Measurements from ENCODE around the gene CABCOCO1. TPM values are rescaled to one million over a fixed set of nuclear protein-coding genes. Genes with fewer than 3 reads are reported as not detected.

CABCOCO1 gene
- total and polyA plus RNA-seq, 9 of the 15 experiments (the other 6 are each of a cell fraction or from before 2014, with no cell fraction given), result 0.04 TPM; not detected in 8

DNA sequence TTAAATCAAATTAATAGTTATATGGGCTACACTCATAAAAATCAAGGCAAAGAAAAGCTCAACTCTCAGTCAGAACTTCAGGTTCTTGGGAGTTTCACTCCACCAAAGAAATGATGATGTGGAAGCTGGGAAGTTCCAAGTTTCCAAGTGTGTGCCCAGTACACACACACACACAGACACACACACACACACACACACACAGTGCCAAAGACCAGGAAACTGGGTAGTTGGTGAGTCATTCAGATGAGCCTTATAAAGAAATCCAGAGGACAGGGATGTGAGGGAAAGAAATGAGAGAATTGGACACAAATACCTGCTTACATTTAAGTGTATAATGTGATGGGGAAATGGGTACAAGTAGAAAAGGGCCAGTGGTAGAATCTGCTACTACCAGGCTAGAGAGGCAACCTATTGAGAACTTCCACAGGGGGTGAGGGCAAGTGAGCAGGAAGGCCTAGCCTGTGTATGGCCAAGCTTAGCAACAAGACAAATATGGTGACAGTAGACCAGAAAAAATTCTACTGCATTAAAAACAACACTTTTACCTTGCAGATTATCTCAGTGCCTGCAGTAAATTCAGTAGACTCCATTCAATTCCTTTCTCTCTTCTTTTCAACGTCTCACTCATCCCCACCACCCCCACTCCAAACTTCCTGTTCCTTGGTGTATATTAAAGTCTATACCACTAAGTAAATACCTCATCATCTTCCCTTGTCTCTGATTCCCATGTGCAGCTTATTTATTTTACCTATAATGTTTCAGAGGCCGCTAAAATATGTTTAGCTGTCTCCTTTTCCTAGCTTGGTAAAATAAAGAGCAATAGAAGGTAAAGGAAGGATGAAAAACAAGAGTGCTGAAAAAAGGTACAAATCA lies 95.0 kb downstream of the CABCOCO1 start (continued):
- TF ChIP-seq PHTF2 (CRISPR knock-in tag; IDR thresholded peaks at IDR 0.05) (no peak), FOXO4 (CRISPR knock-in tag; IDR thresholded peaks at IDR 0.05) (no peak), HNRNPK (IDR thresholded peaks at IDR 0.05; ENCODE audit: low read depth, low read length, poor library complexity, severe bottlenecking) (no peak), FOXP1 (CRISPR knock-in tag; IDR thresholded peaks at IDR 0.05) (no peak), RHOXF2B (CRISPR knock-in tag; conservative IDR thresholded peaks at IDR 0.05) (no peak), ZNF146 (CRISPR knock-in tag; IDR thresholded peaks at IDR 0.05; ENCODE audit: unreplicated experiment) (no peak), ZNF592 (IDR thresholded peaks at IDR 0.05) (peak; percentile 80), NFE2 (IDR thresholded peaks at IDR 0.05; ENCODE audit: low read depth) (0 out of 2 replicates have a peak, but pooled peaks have one; percentile 5), ZNF584 (CRISPR knock-in tag; IDR thresholded peaks at IDR 0.05; ENCODE audit: low read depth) (0 out of 2 replicates have a peak, but pooled peaks have one; percentile 23), PHB (CRISPR knock-in tag; IDR thresholded peaks at IDR 0.05) (no peak), SIX5 (IDR thresholded peaks at IDR 0.05; ENCODE audit: borderline replicate concordance in 1 of 2, insufficient read depth in 1 of 2, low read depth in 1 of 2, low read length in 2 of 2) (no peak), HIVEP1 (CRISPR knock-in tag; IDR thresholded peaks at IDR 0.05) (no peak), CEBPB (tag; IDR thresholded peaks at IDR 0.05) (no peak), JUN (IDR thresholded peaks at IDR 0.05; ENCODE audit: borderline replicate concordance, low read depth, low read length) (peak; percentile 85), JUN (CRISPR knock-in tag; IDR thresholded peaks at IDR 0.05; ENCODE audit: borderline replicate concordance) (no peak), JUND (IDR thresholded peaks at IDR 0.05; ENCODE audit: borderline replicate concordance, low read depth, low read length) (peak; percentile 88), JUND (tag; IDR thresholded peaks at IDR 0.05; ENCODE audit: borderline replicate concordance, low read depth, low read length) (peak; percentile 70), FOXJ2 (tag; IDR thresholded peaks at IDR 0.05) (peak; percentile 64; the same call in 1 of the 2 replicates), TBP (optimal IDR thresholded peaks at IDR 0.05; ENCODE audit: low read depth, low read length) (no peak), HMG20A (CRISPR knock-in tag; conservative IDR thresholded peaks at IDR 0.05) (no peak)
- TF ChIP-seq, protein P1, sequence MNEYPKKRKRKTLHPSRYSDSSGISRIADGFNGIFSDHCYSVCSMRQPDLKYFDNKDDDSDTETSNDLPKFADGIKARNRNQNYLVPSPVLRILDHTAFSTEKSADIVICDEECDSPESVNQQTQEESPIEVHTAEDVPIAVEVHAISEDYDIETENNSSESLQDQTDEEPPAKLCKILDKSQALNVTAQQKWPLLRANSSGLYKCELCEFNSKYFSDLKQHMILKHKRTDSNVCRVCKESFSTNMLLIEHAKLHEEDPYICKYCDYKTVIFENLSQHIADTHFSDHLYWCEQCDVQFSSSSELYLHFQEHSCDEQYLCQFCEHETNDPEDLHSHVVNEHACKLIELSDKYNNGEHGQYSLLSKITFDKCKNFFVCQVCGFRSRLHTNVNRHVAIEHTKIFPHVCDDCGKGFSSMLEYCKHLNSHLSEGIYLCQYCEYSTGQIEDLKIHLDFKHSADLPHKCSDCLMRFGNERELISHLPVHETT (CRISPR knock-in tag; conservative IDR thresholded peaks at IDR 0.05 in 1 of 2, IDR thresholded peaks at IDR 0.05 in 1 of 2), result no peak

All from K562 (cell line).